Stimulated activated naive CD8-positive, alpha-beta T cell treated with anti-CD3 and anti-CD28 coated beads, Interleukin-15, amount 100 ng/mL, for 72 hours (primary cell): ENCODE data around the gene KRT86.
A peak's percentile ranks its signal among the peaks of the same experiment; 100 is the strongest.

ENCODE experiments used
- ATAC-seq: fragments of 150-1000 bp; cut with Tn5 transposase; 2 replicates; pipeline ENCODE4 v1.10.0; 2021; ENCODE audit warnings: mild to moderate bottlenecking, moderate library complexity
- DNase-seq, 2 donors: peaks; one replicate each; pipeline ENCODE4 v3.0.0; 2021 to 2022
- H3K27ac Mint-ChIP-seq, 2 donors: one replicate each; pipeline ENCODE4 v1.8.0; 2022; ENCODE audit warnings: mild to moderate bottlenecking in 2 of 2, mixed read lengths in 2 of 2, moderate library complexity in 2 of 2
- H3K27me3 Mint-ChIP-seq: one replicate; pipeline ENCODE4 v1.8.0; 2022; ENCODE audit warnings: mixed read lengths
- H3K4me1 Mint-ChIP-seq: one replicate; pipeline ENCODE4 v1.8.0; 2022; ENCODE audit warnings: mild to moderate bottlenecking, mixed read lengths
- H3K4me3 Mint-ChIP-seq, 2 donors: one replicate each; pipeline ENCODE4 v1.8.0; 2022; ENCODE audit warnings: mild to moderate bottlenecking in 2 of 2, mixed read lengths in 2 of 2, moderate library complexity in 1 of 2
- H3K9me3 Mint-ChIP-seq, 2 donors: one replicate each; pipeline ENCODE4 v1.8.0; 2022; ENCODE audit warnings: mixed read lengths in 2 of 2

The KRT86 gene

DNA sequence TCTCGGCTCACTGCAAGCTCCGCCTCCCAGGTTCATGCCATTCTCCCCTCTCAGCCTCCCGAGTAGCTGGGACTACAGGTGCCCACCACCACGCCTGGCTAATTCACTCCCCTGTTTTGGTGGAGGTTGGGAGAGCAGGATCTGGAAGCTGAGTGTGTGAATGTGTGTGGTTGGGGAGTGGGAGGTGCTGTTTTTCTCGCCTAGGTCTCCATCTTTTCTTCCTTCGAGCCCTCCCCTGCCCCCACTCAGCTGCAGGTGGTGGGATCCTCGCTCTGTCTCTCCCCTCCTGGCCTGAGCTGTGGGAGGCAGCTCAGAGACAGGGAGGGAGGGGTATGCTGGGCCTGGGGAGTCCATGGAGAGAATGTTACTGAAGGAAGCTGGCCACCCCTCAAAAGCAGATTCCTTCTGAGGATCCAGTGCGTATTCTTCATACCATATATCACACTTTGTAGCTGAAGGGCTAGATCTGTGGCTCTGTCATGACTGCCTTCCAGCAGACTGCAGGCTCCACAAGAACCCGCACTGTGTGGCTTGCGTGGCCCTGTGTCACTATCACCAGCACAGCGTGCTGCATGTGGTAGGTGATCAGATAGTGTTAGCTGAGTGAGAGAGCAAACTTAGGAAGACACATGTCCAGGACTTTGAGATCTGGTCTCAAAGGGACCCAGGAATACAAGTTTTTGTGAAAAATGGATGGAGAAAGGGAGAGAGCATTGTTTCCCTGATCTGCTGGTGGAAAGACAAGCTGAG lies 44.0 kb downstream of the KRT86 start:
- H3K9me3 Mint-ChIP-seq = no peaks in the 10 kb centered on the region
- peak overlapping the region in 1 of 2 donors; percentile 28 for H3K27ac Mint-ChIP-seq
- ATAC-seq = no peak
- no peaks in the 10 kb centered on the region for H3K4me1 Mint-ChIP-seq
- H3K27me3 Mint-ChIP-seq = peaks cover 53% of the 10 kb centered on the region
- no peak for DNase-seq
- H3K4me3 Mint-ChIP-seq = no peak overlapping the region

DNA sequence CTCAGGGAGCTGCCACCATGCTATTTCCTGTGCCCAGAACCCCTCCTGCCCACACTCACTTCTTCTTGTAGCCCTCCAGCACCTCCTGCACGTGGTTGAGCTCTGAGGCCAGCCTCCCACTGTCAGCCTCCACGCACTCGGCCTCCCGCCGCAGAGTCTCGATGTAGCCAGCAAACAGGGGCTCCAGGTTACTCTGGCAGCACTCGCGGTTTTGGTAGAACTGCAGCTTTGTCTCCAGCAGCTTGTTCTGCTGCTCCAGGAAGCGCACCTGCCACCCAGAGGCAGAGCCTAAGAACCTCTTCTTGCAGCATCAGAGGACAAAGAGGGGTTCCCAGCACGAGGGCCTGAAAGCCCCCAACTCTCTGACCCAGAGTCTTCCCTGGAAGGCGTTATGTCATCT lies 44.7 kb downstream of the KRT86 start:
- ATAC-seq = no peak
- peaks cover 54% of the 10 kb centered on the region for H3K27me3 Mint-ChIP-seq

DNA sequence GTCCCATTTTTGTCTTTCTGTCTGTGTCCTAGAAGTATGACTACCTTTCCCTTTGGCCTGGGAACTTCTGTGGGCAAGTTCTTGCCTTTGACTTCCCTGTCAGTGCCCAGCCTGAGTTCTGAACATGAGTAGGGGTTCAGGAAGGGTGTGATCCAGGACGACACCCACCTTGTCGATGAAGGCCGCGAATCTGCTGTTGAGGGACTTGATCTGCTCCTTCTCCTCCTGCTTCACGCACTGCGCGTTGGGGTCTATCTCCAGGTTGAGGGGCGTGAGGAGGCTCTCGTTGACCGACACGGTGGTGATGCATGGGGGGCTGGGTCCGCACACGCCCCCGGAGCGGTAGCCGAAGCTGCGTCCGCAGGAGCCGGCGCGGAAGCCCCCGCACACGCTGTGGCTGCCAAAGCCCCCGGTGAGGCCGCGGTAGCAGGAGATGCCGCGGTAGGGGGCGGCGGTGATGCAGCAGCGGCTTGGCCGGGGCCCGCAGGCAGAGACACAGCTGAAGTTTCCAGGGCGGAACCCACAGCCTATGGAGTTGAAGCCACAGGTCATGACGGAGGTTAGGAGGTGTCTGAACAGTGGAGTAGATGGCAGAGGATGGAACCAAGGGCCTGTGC lies 46.4 kb downstream of the KRT86 start, which contains the start of gene KRT83:
TSS of gene KRT83 (minus strand) at position 615 of the 617 bp plus-strand sequence. CDS start at position 552, 63 bp downstream.
- Mint-ChIP-seq H3K27ac (no peak within 1 kb of the TSS), H3K27me3 (peaks cover 54% of the 10 kb centered on the region), H3K4me3 (no peak within 1 kb of the TSS), H3K9me3 (no peaks in the 10 kb centered on the region), H3K4me1 (no peaks in the 10 kb centered on the region)
- ATAC-seq (no peak), DNase-seq (no peak)

More for the DNA sequence above, 44.7 kb downstream of the KRT86 start:
- no peaks in the 10 kb centered on the region for H3K9me3 Mint-ChIP-seq
- DNase-seq = no peak
- H3K4me3 Mint-ChIP-seq = no peak overlapping the region
- H3K27ac Mint-ChIP-seq = no peak overlapping the region
- H3K4me1 Mint-ChIP-seq = no peaks in the 10 kb centered on the region

DNA sequence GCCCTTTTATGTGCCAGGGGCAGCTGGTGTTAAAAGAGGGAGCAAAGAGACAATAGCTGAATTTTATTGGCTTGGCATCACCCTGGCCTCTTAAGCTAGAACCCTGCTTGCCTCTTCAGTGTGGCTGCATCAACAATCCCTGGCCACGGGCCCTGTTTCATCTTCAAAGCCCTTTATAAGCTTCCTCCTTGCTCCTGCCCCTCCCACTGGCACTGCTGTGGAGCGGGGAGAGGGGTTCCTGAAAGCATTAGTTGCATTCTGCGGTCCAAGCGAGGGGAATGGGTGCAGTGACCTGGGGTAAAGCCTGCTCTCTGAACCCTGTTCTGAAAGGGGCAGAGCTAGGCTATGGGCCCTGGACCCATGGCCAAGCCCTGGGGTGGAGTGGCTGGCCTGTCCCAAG lies 47.0 kb downstream of the KRT86 start:
- Mint-ChIP-seq H3K9me3 (no peaks in the 10 kb centered on the region), H3K27me3 (peaks cover 55% of the 10 kb centered on the region), H3K27ac (no peak overlapping the region), H3K4me1 (no peaks in the 10 kb centered on the region), H3K4me3 (no peak overlapping the region)
- ATAC-seq = no peak
- no peak for DNase-seq

DNA sequence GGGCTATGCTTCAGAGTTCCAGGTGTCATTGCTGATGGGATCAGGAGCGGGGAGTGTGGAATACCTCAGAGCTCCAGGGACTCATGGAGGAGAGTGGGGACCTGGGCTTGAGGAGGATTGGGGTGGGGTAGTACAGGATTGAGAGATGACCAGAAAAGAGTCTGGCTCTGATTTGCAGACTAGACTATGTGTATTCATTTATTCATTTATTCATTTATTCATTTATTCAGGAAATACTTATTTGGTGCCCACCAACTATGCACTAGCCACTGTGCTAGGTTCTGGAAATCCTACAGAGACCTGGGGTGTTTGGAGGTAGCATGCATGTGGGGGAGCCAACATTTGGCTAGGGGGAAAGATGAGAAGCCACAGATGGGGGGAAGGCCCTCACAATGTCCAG lies 47.6 kb downstream of the KRT86 start:
- ATAC-seq (no peak), DNase-seq (no peak)
- no peaks in the 10 kb centered on the region for H3K9me3 Mint-ChIP-seq
- no peak overlapping the region for H3K4me3 Mint-ChIP-seq
- peaks cover 4% of the 10 kb centered on the region for H3K4me1 Mint-ChIP-seq
- no peak overlapping the region for H3K27ac Mint-ChIP-seq
- H3K27me3 Mint-ChIP-seq = peaks cover 61% of the 10 kb centered on the region

DNA sequence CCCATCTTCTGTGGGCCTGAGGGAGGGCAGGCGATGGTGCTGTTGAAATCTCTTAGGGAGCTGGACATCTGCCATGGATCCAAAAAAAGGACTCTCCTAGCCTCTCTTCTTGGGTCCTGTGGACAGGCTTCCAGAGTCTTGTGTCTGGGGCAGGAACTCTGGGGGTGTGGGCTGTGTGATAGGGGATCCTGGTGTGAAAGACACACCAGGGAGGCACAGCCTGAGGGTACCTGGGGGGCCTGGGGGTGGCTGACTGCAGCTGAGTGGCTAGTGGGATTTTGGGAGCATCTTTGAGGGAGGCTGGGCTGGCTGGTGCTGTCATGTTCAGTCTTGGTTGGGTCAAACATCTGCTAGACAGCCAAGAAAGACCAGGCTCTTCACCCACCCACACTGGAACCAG lies 48.6 kb downstream of the KRT86 start:
- ATAC-seq = no peak
- Mint-ChIP-seq H3K27ac (peak overlapping the region in 1 of 2 donors; percentile 73), H3K27me3 (peaks cover 66% of the 10 kb centered on the region), H3K4me3 (no peak overlapping the region), H3K4me1 (peaks cover 13% of the 10 kb centered on the region), H3K9me3 (no peaks in the 10 kb centered on the region)
- no peak for DNase-seq

DNA sequence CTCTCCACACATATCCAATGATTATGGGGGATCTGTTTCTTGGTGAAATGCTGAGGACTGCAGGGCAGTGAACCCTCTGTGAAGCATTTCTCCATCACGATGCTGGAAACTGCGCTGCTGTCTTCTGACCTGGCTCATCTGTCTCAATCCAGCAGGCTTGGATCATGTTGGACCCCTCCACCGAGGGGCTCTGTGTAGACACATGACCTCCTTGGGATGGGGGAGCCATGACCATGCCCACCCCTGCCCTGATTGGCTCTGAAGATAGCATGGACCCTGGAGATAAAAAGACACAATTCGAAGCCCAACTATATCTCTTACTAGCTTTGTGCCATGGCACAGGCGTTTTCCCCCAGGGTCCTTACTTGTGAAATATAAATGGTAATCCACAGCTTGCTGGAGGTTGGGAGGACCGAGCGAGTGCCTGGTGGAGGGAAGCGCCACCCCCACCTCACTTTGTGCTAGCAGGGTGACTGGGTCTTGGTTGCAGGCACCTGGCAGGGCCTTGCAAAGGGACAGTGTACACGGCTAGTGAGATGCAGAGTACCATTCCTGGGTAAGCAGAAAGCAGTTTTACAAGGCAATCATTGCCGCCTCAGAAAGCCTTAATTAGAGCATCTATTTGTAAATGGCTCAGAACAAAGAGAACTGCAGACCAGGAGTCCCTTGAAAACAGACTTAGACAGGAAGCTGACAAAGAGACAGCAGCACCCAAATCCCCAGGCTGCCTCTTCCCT lies 49.1 kb downstream of the KRT86 start:
- ATAC-seq (no peak), DNase-seq (no peak)
- H3K27ac Mint-ChIP-seq = no peak overlapping the region
- H3K4me1 Mint-ChIP-seq = peaks cover 16% of the 10 kb centered on the region
- H3K27me3 Mint-ChIP-seq = peaks cover 62% of the 10 kb centered on the region
- no peak overlapping the region for H3K4me3 Mint-ChIP-seq
- no peaks in the 10 kb centered on the region for H3K9me3 Mint-ChIP-seq

DNA sequence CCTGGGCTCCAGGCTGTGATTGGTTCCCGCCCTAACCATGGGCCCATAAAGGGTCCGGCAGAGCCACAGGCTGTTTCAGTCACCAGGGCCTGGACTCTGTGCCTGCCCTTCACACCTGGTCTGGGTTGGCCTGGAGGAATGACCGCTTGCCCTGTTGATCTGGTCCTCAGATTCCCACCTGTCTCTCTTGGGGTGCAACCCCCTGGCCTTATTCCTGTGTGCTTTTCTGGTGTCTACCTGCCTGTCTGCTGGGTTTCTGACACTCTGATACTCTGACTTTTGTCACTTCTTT lies 49.7 kb downstream of the KRT86 start:
- H3K4me1 Mint-ChIP-seq = peaks cover 16% of the 10 kb centered on the region
- peaks cover 62% of the 10 kb centered on the region for H3K27me3 Mint-ChIP-seq
- no peaks in the 10 kb centered on the region for H3K9me3 Mint-ChIP-seq
- H3K4me3 Mint-ChIP-seq = no peak overlapping the region
- no peak for ATAC-seq
- no peak for DNase-seq
- no peak overlapping the region for H3K27ac Mint-ChIP-seq

DNA sequence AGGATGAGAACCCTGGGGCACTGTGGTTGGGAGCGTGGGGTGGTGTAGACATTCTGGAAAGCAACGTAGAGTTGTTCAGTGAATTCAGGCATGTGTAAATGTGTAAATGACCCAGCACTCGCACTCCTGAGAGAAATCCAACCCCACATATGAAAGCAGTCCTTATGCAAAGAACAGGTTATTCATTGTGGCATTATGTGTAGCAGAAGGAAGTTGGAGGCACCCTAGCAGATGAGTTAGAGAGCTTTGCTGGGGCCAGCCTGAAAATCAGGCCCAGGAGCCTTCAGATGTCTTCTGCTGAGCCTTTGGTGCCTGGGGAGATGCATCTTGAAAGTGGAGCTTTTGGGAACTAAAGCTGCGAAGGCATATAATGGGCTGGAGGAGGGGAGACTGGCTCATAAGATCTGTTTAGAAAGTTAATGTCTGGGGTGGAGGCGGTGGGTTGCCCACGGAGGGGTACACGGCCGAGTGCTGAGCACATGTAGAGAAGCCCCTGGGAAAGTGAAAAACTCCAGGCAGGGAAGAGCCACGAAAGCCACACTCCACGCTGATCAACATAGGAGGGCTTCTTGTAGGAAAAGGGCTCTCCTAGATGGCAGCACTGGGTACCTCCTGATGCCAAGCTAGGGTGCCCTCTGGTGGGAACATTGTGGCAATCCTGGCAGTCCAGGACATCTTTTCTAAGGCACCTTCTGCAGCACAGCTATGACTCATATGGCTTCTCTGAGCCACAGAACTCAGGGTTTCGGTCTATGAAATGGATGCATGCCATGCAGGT lies 52.8 kb downstream of the KRT86 start:
- no peak overlapping the region for H3K4me3 Mint-ChIP-seq
- peak; percentile 98 for ATAC-seq
- H3K27ac Mint-ChIP-seq = no peak overlapping the region
- peaks cover 36% of the 10 kb centered on the region for H3K27me3 Mint-ChIP-seq
- peaks cover 16% of the 10 kb centered on the region for H3K4me1 Mint-ChIP-seq
- no peaks in the 10 kb centered on the region for H3K9me3 Mint-ChIP-seq
- DNase-seq = peak; percentile 67 to 85

DNA sequence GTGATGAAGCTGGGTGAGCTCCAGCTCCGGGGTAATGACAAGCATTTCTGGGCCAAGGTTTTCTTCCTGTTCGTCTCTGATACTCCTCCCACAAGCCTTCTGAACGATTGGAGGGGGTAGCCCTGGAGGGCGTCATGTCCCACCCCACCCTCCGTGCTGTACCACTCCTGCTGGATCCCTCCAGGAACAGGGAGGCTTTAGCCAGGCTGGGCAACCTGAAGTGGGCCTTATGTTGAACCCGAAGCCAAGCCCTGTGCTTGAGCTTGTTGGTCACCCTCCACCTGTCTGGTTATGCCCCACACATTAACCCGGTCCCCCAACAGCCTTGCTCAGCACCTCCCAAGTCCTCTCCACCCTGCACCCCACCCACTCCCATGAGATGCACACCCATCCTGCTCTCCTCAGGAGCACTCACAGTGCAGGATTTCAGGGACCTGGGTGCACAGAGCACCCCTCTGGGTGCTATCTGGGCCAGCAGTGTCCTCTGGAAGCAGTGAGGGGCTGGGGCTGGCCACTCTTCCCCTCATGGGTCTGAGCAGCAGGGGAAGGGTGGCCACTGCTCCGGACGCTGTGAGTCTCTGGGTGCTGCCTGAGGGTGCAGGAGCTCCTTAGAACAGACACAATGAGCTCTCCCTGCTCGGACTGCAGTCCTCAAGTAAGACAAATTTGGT lies 53.5 kb downstream of the KRT86 start:
- no peaks in the 10 kb centered on the region for H3K9me3 Mint-ChIP-seq
- H3K27ac Mint-ChIP-seq = no peak overlapping the region
- H3K4me3 Mint-ChIP-seq = no peak overlapping the region
- H3K27me3 Mint-ChIP-seq = peaks cover 29% of the 10 kb centered on the region
- ATAC-seq (peak; percentile 14), DNase-seq (no peak)
- H3K4me1 Mint-ChIP-seq = peaks cover 16% of the 10 kb centered on the region

DNA sequence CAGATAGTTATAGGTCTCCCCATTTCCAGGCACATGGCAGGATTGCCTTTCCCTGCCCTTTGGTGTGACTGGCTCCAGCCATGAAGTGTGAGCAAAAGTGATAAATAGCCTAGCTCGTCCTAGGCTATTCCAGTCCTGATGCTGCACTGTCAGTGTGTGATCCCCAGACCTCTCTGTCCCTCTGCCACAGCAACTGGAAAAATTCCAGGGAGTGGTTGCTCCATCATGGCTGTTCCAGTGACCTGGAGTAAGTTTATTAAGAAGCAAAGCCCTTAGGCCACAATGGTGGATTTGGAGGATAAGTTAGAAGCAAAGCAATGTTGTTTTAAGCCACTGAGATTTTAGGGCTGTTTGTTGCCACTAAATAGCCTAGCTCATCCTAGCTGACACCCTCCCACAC lies 56.6 kb downstream of the KRT86 start:
- DNase-seq (no peak), ATAC-seq (no peak)
- Mint-ChIP-seq H3K9me3 (no peaks in the 10 kb centered on the region), H3K27me3 (peaks cover 23% of the 10 kb centered on the region), H3K4me3 (no peak overlapping the region), H3K4me1 (peaks cover 16% of the 10 kb centered on the region), H3K27ac (no peak overlapping the region)

DNA sequence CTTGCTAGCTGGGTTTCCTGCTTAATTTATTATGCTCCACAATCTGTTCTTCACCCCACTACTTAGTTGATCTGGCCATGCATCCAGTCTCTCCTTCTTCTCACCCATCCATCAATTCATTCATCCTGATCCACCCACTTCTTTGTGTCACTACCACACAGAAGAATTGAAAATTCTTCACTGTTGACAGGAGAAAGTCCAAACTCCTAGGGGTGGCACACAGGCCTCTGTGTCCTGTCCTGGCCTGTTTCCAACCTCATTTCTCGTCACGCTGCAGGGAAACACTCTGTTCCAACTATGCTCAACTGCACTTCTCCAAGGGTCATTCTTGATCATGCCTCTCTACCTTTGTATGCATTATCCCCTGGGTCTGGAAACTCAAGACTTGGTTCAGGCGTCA lies 57.4 kb downstream of the KRT86 start:
- ATAC-seq (no peak), DNase-seq (no peak)
- H3K4me3 Mint-ChIP-seq = no peak overlapping the region
- peaks cover 21% of the 10 kb centered on the region for H3K4me1 Mint-ChIP-seq
- no peak overlapping the region for H3K27ac Mint-ChIP-seq
- H3K9me3 Mint-ChIP-seq = no peaks in the 10 kb centered on the region
- peaks cover 18% of the 10 kb centered on the region for H3K27me3 Mint-ChIP-seq

DNA sequence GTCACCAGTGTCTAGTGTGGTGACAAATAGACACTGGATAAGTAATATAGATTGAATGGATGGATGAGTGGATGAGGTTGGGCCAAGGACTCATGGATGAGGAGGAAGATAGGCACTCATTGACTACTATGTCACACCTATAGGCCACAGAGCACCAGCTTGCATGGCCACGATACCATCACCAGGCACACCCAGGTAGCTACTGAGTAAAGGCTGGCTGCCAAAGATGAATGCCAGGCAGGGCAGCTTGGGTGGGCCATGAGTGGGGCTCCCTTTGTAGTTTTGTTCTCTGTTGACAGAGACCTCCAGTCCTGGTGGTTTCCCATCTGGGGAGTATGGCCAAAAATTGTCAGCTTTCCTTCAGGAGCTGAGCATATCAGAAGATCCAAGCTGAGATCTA lies 57.9 kb downstream of the KRT86 start:
- no peak overlapping the region for H3K4me3 Mint-ChIP-seq
- peaks cover 13% of the 10 kb centered on the region for H3K27me3 Mint-ChIP-seq
- no peak overlapping the region for H3K27ac Mint-ChIP-seq
- H3K9me3 Mint-ChIP-seq = no peaks in the 10 kb centered on the region
- ATAC-seq (no peak), DNase-seq (no peak)
- peaks cover 17% of the 10 kb centered on the region for H3K4me1 Mint-ChIP-seq

DNA sequence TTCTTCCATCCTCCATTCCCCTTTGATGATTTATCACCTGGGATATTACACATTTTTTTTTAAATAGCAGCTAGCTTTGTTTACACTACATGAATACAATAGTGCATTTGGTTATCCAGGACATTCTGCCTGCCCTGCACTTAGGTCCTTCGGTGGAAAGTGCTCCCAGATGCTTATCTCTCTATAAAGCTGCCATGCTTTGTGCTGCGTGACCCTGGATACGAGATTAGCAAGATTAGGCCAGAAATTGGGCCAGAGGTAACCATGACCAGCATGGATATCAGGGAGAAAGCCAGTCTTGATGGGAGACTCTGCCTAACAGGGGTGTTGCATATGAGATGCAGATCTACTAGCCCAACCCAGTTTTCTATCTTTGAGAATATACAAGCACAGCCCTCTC lies 58.9 kb downstream of the KRT86 start:
- peaks cover 8% of the 10 kb centered on the region for H3K4me1 Mint-ChIP-seq
- DNase-seq (no peak), ATAC-seq (no peak)
- no peaks in the 10 kb centered on the region for H3K9me3 Mint-ChIP-seq
- H3K4me3 Mint-ChIP-seq = no peak overlapping the region
- H3K27ac Mint-ChIP-seq = no peak overlapping the region
- H3K27me3 Mint-ChIP-seq = peaks cover 13% of the 10 kb centered on the region

DNA sequence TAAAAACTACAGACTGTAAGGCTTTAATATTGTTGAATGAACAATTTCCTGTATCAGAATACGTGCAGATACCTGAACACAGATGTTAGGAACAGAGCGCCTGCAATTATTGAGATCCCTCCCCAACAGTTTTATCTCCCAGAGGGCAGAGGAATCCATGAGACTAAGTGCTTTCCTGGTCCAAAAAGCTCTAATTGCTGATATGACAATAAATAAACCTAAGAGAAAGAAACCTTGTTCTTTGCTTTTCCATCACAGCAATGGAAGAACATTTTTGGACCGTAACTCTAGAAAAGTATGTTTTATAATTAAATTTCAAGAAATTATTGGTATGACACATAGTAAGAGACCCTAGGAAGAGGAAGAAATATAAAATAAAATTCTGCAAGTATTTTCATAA lies 59.7 kb downstream of the KRT86 start:
- Mint-ChIP-seq H3K9me3 (no peaks in the 10 kb centered on the region), H3K4me1 (peaks cover 8% of the 10 kb centered on the region), H3K4me3 (no peak overlapping the region), H3K27ac (no peak overlapping the region), H3K27me3 (peaks cover 13% of the 10 kb centered on the region)
- ATAC-seq = no peak
- DNase-seq = no peak
